HCT116 (cell line): Measurements from ENCODE around the gene POLE. TPM values are rescaled to one million over a fixed set of nuclear protein-coding genes. Genes with fewer than 3 reads are reported as not detected.
"Not testable (repeated sequence)": the region's sequence is repeated elsewhere in the genome, so short reads cannot be mapped to it uniquely, and the experiment has no call there.

Experiments used
- ATAC-seq: fragments of 200-7000 bp; cut with Tn5 transposase; 2 replicates; pipeline ENCODE4 v1.9.1; 2020; ENCODE audit warnings: mild to moderate bottlenecking, moderate library complexity
- BruUV-seq: library from RNA; stranded (reverse); fragments of 400-500 nt; replicated peaks from 2 replicates; lab custom pipeline; 2021; lab: Mats Ljungman, UMichigan
- CTCF ChIA-PET: fragments of 300-600 bp; sonication (Branson Sonifier 250); formaldehyde crosslinking; loops from one replicate; lab custom pipeline; 2021; ENCODE audit warnings: antibody characterized with exemption; lab: Charles Lee
- POLR2A ChIA-PET: fragments of 300-600, 350-600 bp; sonication (Branson Sonifier 250); formaldehyde crosslinking; loops from one replicate; lab custom pipeline; 2021; ENCODE audit warnings: antibody characterized with exemption; lab: Charles Lee
- RAD21 ChIA-PET, 2 experiments: fragments of 300-600 bp; sonication (Branson Sonifier 250); formaldehyde crosslinking; loops; one replicate each; lab custom pipeline; 2023; ENCODE audit warnings: low total read pairs in 2 of 2; ENCODE audit not compliant: uncharacterized antibody in 2 of 2, unreplicated experiment in 2 of 2, low non-redundant PET in 1 of 2; lab: Charles Lee
- DNase-seq: peaks from one replicate; pipeline ENCODE4 v3.0.0-alpha.2; 2010; ENCODE audit warnings: low read depth, low spot score
- H2AFZ ChIP-seq: fragments of 200-600 bp; shearing (Covaris generic), sonication (generic); 2 replicates; pipeline ENCODE4 v1.6.1; 2017; ENCODE audit warnings: low read depth, mixed run types, mixed read lengths, antibody characterized with exemption, low read length; ENCODE audit not compliant: poor library complexity, severe bottlenecking
- H3K27ac ChIP-seq: 2 replicates; pipeline ENCODE4 v1.5.1; 2012; ENCODE audit warnings: low read depth, low read length
- H3K27me3 ChIP-seq: fragments of 200-600 bp; sonication (generic); 2 replicates; pipeline ENCODE4 v1.6.1; 2016; ENCODE audit warnings: mixed run types, low read length, mixed read lengths; ENCODE audit not compliant: insufficient read depth
- H3K36me3 ChIP-seq, 2 experiments: fragments of 200-500 bp in 1 of 2; fragments of 200-600 bp in 1 of 2; sonication (Bioruptor generic) in 1 of 2; sonication (generic) in 1 of 2; 2 replicates each; pipeline versions ENCODE4 v1.5.1 to v1.6.1; 2014 to 2016; ENCODE audit warnings: low read length in 2 of 2, inconsistent platforms in 1 of 2, mixed read lengths in 1 of 2, mixed run types in 1 of 2; ENCODE audit not compliant: insufficient read depth in 2 of 2, control insufficient read depth in 1 of 2
- H3K4me1 ChIP-seq, 2 experiments: fragments of 200-600 bp in 1 of 2; sonication (generic) in 1 of 2; 2 replicates each; pipeline versions ENCODE4 v1.5.1 to v1.6.1; 2012 to 2017; ENCODE audit warnings: low read length in 2 of 2, inconsistent platforms in 1 of 2, mild to moderate bottlenecking in 1 of 2, mixed read lengths in 1 of 2, mixed run types in 1 of 2, moderate library complexity in 1 of 2; ENCODE audit not compliant: insufficient read depth in 2 of 2, control insufficient read depth in 1 of 2
- H3K4me2 ChIP-seq: fragments of 200-600 bp; sonication (generic); 2 replicates; pipeline ENCODE4 v1.6.1; 2017; ENCODE audit warnings: mixed run types, low read length, mixed read lengths
- H3K4me3 ChIP-seq, 2 experiments: fragments of 200-600 bp in 1 of 2; sonication (generic) in 1 of 2; replicated peaks in 1 of 2; 2 replicates each; pipeline ENCODE4 v1.5.1; 2011 to 2016; ENCODE audit warnings: low read length in 2 of 2, control low read depth in 1 of 2, low read depth in 1 of 2, mild to moderate bottlenecking in 1 of 2, mixed read lengths in 1 of 2, mixed run types in 1 of 2
- H3K79me2 ChIP-seq: fragments of 200-600 bp; sonication (generic); 2 replicates; pipeline ENCODE4 v1.6.1; 2017; ENCODE audit warnings: mild to moderate bottlenecking, mixed run types, low read length, moderate library complexity, mixed read lengths; ENCODE audit not compliant: insufficient read depth
- H3K9ac ChIP-seq: fragments of 200-600 bp; sonication (generic); 2 replicates; pipeline ENCODE4 v1.6.1; 2016; ENCODE audit warnings: low read length, mixed read lengths
- H3K9me2 ChIP-seq: fragments of 200-600 bp; sonication (generic), shearing (Covaris generic); 2 replicates; pipeline ENCODE4 v1.6.1; 2017; ENCODE audit warnings: mixed run types, mild to moderate bottlenecking, moderate library complexity; ENCODE audit not compliant: insufficient read depth
- H3K9me3 ChIP-seq, 2 experiments: fragments of 200-500 bp in 1 of 2; fragments of 200-600 bp in 1 of 2; sonication (Bioruptor generic) in 1 of 2; sonication (generic) in 1 of 2; 2 replicates each; pipeline ENCODE4 v1.6.1; 2014 to 2017; ENCODE audit warnings: low read length in 2 of 2, mixed read lengths in 2 of 2, inconsistent platforms in 1 of 2, low read depth in 1 of 2, mild to moderate bottlenecking in 1 of 2, mixed run types in 1 of 2, moderate library complexity in 1 of 2; ENCODE audit not compliant: control insufficient read depth in 1 of 2, insufficient read depth in 1 of 2
- H4K20me1 ChIP-seq: fragments of 200-600 bp; sonication (generic), shearing (Covaris generic); 2 replicates; pipeline ENCODE4 v1.6.1; 2017; ENCODE audit warnings: mixed run types, mild to moderate bottlenecking, moderate library complexity; ENCODE audit not compliant: insufficient read depth
- CEBPB ChIP-seq: IDR thresholded peaks from 2 replicates; pipeline ENCODE4 v1.6.1; 2012; ENCODE audit warnings: low read depth
- CTCF ChIP-seq, 3 experiments: fragments of 200-600 bp in 1 of 3; sonication (generic) in 1 of 3; IDR thresholded peaks in 2 of 3; conservative IDR thresholded peaks in 1 of 3; 2 replicates each; pipeline ENCODE4 v1.5.1; 2012 to 2017; ENCODE audit warnings: low read depth in 2 of 3, low read length in 2 of 3, antibody characterized with exemption in 1 of 3, borderline replicate concordance in 1 of 3, control low read depth in 1 of 3, mild to moderate bottlenecking in 1 of 3, mixed read lengths in 1 of 3, mixed run types in 1 of 3, moderate library complexity in 1 of 3; ENCODE audit not compliant: insufficient read depth in 1 of 3
- EZH2 ChIP-seq: fragments of 200-600 bp; sonication (generic); IDR thresholded peaks from 2 replicates; pipeline ENCODE4 v1.6.1; 2017; ENCODE audit warnings: antibody characterized with exemption, mixed run types
- EZH2phosphoT487 ChIP-seq: fragments of 200-600 bp; IDR thresholded peaks from 2 replicates; pipeline ENCODE4 v1.6.1; 2018; ENCODE audit warnings: antibody characterized with exemption, borderline replicate concordance
- MAX ChIP-seq: IDR thresholded peaks from 2 replicates; pipeline ENCODE4 v1.6.1; 2012
- POLR2A ChIP-seq: IDR thresholded peaks from 2 replicates; pipeline ENCODE4 v1.7.0; 2011; ENCODE audit warnings: borderline replicate concordance; ENCODE audit not compliant: insufficient read depth, insufficient read length; ENCODE audit errors: extremely low read depth
- REST ChIP-seq: IDR thresholded peaks from 2 replicates; pipeline ENCODE4 v1.6.1; 2012; ENCODE audit warnings: low read depth
- SP1 ChIP-seq: IDR thresholded peaks from 2 replicates; pipeline ENCODE4 v1.6.1; 2012; ENCODE audit warnings: low read depth
- YY1 ChIP-seq: IDR thresholded peaks from 2 replicates; pipeline ENCODE4 v1.6.1; 2011; ENCODE audit warnings: low read length, low read depth, moderate library complexity, mild to moderate bottlenecking; ENCODE audit not compliant: insufficient replicate concordance; ENCODE audit errors: extremely low read depth
- ZFX ChIP-seq: fragments of 450-650 bp; IDR thresholded peaks from 2 replicates; pipeline ENCODE4 v1.6.1; 2017
- ZNF274 ChIP-seq: fragments of 200-500 bp; sonication (Bioruptor generic); IDR thresholded peaks from 2 replicates; pipeline ENCODE4 v1.6.1; 2014; ENCODE audit warnings: mild to moderate bottlenecking, low read depth, low read length, inconsistent platforms
- intact Hi-C: fragments of 100-400 bp; cut with micrococcal nuclease; formaldehyde crosslinking; loops from 2 replicates; pipeline ENCODE4 v1.10.0; 2022
- total RNA-seq: library from RNA; stranded (reverse); gene quantifications from one replicate; pipeline ENCODE4 v1.2.1, GENCODE V29; 2021; ENCODE audit not compliant: unreplicated experiment

Gene POLE
- total RNA-seq, 1 experiment from 2014 or later = 128 TPM

- no peak overlapping the region for H3K27ac ChIP-seq
- no peak for TF ChIP-seq EZH2phosphoT487
- peak; percentile 65 to 84 (median 68) for TF ChIP-seq CTCF (IDR thresholded peaks at IDR 0.05 in 2 of 3, conservative IDR thresholded peaks at IDR 0.05 in 1 of 3; ENCODE audit: borderline replicate concordance in 1 of 3, insufficient read depth in 1 of 3, low read depth in 2 of 3, low read length in 2 of 3)
- TF ChIP-seq SP1 = no peak
- TF ChIP-seq REST = no peak
- no peak for TF ChIP-seq YY1
- TF ChIP-seq POLR2A = no peak
- TF ChIP-seq EZH2 = no peak
- TF ChIP-seq CEBPB = no peak
- peak; percentile 44 for TF ChIP-seq MAX
- no peak for TF ChIP-seq ZFX
- no peak for TF ChIP-seq ZNF274
These were observed 86.8 kb downstream of the POLE start for GRCh38 chr12:132600048-132601032.

GRCh38 chr12:132599502-132599901 is 87.6 kb downstream of the POLE start:
- H3K27ac ChIP-seq, BruUV-seq, H3K9me2 ChIP-seq, H3K4me2 ChIP-seq, DNase-seq, H3K9ac ChIP-seq, H3K36me3 ChIP-seq, H3K9me3 ChIP-seq, H3K4me3 ChIP-seq, RAD21 ChIA-PET, POLR2A ChIA-PET, ATAC-seq, intact Hi-C loops, H3K27me3 ChIP-seq, H3K79me2 ChIP-seq, H4K20me1 ChIP-seq: not testable (repeated sequence)
- CTCF ChIA-PET = interaction anchor here (2.3 kb wide), 1 partner anchor 15 kb away, joined by 7 read pairs; no protein-coding TSS in a partner anchor
- peaks cover 5 to 25% of the 10 kb centered on the region in 2 experiments for H3K4me1 ChIP-seq
- peak overlapping the region; percentile 77 for H2AFZ ChIP-seq

More at GRCh38 chr12:132600048-132601032, 86.8 kb downstream of the POLE start:
- Histone ChIP-seq H3K79me2 (no peaks in the 10 kb centered on the region), H3K9ac (0 out of 2 replicates have a peak overlapping the region, but pooled peaks have one; percentile 3), H3K9me2 (no peaks in the 10 kb centered on the region), H3K9me3 (no peaks in the 10 kb centered on the region), H3K4me3 (peak overlapping the region in 1 of 2 experiments; percentile 14; a peak in 1 of 4 replicates), H2AFZ (peak overlapping the region; percentile 77), H4K20me1 (no peaks in the 10 kb centered on the region), H3K27me3 (no peaks in the 10 kb centered on the region), H3K4me2 (peak overlapping the region; percentile 56), H3K36me3 (no peaks in the 10 kb centered on the region), H3K4me1 (peaks cover 5 to 25% of the 10 kb centered on the region in 2 experiments)
- peak; percentile 23 for DNase-seq
- ChIA-PET POLR2A (no interaction called here), RAD21 (no interaction called here), CTCF (interaction anchor here (2.3 kb wide), 1 partner anchor 14 kb away, joined by 7 read pairs; no protein-coding TSS in a partner anchor)
- intact Hi-C loops = loop anchor here (1.0 kb wide), 2 partner anchors 15 to 38 kb away; no protein-coding TSS in a partner anchor
- peak; percentile 88 for ATAC-seq
- no TSS peak for BruUV-seq
